Stimulated activated naive CD8-positive, alpha-beta T cell treated with anti-CD3 and anti-CD28 coated beads, Interleukin-15, Interleukin-2, amounts not matched to agents 100 U/mL and 50 U/mL, for 24 hours (primary cell): Measurements from ENCODE around the gene STXBP6.

ENCODE experiments used
- ATAC-seq: fragments of 150-1000 bp; cut with Tn5 transposase; one replicate; pipeline ENCODE4 v1.10.0; 2021
- DNase-seq: peaks from one replicate; pipeline ENCODE4 v3.0.0; 2021

Gene STXBP6

DNA sequence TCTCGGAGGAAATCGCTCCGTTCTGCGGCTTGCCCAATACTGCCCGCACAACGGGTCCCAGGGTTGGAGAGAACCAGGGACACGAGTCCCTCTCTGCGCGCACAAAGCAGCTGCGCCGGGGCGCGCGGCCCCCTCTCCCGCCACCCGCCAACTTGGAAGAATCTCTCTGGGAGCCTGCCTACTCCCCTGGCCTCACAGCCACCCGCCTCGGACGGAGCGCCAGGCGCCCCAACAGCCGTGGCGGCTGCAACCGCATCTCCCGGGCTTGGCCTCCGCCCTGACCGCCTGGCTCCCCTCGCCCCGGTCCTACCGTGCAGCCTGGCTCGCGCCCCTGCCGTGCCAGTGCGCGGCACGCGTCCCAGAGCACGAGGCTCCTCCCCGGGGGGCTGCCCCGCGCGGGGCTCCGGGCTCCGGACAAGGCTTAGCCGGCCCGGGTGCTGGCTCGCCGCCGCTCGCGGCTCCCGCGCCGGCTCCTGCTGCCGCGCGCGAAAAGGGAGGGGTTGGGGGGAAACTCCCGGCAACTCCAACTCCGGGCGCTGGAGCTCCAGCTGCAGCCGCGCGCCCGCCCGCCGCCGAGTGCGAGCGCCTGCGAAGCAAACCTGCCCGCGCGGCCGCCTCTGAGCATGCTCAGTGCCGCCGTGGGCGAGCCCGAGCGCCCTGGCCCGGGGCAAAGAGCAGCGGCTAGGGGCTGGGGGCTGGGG is at the start of gene STXBP6:
Gene STXBP6 (minus strand): TSS at position 580 of the 701 bp plus-strand sequence. CDS start 75,329 bp downstream, outside the sequence.
- DNase-seq = peak; percentile 33
- peak; percentile 22 for ATAC-seq

DNA sequence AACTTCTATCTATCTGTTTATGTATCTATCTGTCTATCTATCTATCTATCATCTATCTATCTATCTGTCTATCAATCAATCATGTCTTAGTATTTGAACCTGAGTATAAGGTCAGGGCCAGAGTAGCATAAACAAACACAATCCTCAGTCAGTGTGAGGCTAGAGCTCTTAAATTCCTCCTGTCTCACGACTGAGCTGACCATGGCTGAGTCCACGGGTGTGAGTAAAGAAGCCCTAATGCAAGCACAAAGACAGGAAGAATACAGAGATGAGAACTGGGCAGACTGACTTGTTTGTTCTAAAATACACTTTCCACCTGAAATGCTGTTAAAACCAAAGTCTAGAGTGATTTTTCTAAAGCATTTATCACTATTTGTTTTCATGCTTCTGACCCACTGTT is 47.2 kb upstream of the STXBP6 start:
- no peak for DNase-seq
- ATAC-seq = no peak

- ATAC-seq = no peak
- no peak for DNase-seq
These were observed 45.9 kb upstream of the STXBP6 start for GRCh38 chr14:25095736-25096437.

- no peak for ATAC-seq
- DNase-seq = no peak
These were observed 44.4 kb upstream of the STXBP6 start for GRCh38 chr14:25094171-25094907.

DNA sequence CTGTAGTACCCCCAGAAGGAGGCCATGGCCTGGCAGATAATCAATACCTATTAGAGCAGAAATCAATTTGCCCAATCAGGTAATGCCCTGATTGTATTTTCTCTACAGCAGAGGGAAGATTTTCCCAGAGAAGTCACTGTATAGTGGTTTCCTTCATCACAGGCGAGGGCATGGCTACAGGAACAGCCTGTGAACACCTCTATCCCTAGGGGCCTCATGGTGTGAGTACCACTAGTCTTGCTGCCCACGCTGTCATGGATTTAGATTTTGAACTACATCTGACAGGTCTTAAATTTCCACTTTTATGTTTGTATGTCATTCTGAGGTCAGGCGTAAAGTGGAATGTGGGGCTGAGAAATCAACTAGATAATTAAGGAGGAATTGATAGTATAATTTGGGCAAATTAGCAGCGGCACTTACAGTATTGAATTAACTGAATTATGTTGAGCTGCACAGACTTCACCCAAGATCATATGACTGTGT is 42.4 kb upstream of the STXBP6 start:
- DNase-seq (no peak), ATAC-seq (no peak)

- ATAC-seq = no peak
These were observed 40.9 kb upstream of the STXBP6 start for GRCh38 chr14:25090716-25091454.

GRCh38 chr14:25090256-25090655 is 40.3 kb upstream of the STXBP6 start:
- ATAC-seq (no peak), DNase-seq (no peak)

More at GRCh38 chr14:25090716-25091454, 40.9 kb upstream of the STXBP6 start:
- no peak for DNase-seq

- ATAC-seq (no peak), DNase-seq (no peak)
These were observed 39.5 kb upstream of the STXBP6 start for GRCh38 chr14:25089496-25089895.

GRCh38 chr14:25086821-25087396 is 37.0 kb upstream of the STXBP6 start:
- DNase-seq (no peak), ATAC-seq (no peak)

DNA sequence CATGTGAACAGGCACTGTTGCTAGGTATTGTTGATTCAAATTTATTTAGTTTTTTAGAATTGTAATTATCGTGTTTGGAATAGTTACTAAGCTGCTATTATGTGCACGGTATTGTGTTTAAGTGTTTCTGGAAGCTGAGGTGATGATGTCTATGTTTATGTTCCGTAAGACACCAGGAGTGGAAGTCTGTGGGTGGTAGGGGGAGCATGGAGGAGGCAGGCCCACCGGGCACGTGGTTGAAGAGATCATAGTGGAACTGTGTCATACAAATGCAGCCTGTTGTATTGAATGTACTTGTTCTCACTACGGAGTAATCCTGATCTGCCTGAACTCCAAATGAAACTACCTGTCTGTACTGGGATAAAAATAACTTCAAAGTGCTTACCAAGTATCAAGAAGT is 36.1 kb upstream of the STXBP6 start:
- DNase-seq (no peak), ATAC-seq (no peak)

DNA sequence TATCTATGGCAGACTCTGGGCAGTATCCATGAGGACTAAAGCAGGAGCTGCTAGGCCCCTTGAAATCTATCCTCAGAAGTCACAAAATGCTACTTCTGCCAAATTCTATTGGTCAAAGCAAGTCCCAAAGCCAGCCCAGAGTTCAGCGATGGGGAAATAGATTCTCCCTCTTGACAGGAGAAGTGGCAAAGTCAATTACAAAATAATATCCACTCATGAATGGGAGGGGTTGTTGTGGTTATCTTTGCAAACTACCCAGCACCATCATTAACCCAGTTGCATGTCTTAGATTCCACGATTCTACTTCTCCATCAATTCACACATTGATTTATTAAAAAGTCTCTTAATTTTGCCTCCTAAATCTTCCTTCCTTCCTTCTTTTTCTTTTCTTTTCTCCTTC is 30.7 kb upstream of the STXBP6 start:
- DNase-seq (no peak), ATAC-seq (no peak)

GRCh38 chr14:25079311-25079710 is 29.4 kb upstream of the STXBP6 start:
- ATAC-seq = no peak
- no peak for DNase-seq

DNA sequence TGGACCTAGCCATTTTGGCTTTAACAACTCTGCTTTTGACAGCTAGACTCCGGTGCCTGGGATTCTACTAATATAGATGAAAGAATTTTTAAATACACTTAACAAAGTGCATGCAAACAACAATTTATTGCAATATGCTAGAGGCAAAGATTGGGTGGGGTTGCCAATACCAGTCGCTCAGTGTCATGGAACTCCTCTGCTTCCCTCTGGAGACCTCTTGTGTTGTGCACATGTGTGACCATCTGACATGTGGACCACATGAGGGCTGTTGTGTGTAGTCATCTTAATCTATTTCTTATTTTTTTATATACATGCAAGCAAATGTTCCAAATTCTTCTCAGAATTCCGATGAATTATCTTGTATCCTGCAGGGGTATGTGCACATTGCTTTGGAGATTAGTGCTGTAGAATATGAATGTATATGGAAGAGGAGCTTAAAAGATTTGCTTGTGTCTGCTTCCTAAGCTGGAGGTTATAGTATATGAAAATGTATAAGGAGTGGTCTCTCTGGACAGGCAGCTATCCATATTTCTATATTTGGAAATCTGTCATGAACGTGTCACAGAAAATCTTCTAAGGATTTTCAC is 24.2 kb upstream of the STXBP6 start:
- no peak for DNase-seq
- ATAC-seq = no peak

DNA sequence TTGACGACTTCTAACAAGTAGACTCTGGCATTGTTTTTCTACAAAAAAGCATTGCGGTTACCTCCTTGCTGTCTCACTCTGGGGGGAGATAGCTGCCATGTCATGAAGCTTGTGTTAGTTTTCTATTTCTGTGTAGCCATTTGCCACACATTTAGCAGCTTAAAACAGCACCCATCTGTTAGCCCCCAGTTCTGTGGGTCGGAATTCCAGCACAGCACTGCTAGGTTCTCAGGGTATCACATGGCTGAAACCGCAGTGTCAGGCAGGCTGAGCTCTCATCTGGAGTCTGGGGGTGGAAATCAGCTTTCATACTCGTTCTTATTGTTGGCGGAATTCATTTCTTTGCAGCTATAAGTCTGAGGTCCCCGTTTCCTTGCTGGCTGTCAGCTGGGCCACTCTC is 19.9 kb upstream of the STXBP6 start:
- DNase-seq = no peak
- ATAC-seq = no peak

DNA sequence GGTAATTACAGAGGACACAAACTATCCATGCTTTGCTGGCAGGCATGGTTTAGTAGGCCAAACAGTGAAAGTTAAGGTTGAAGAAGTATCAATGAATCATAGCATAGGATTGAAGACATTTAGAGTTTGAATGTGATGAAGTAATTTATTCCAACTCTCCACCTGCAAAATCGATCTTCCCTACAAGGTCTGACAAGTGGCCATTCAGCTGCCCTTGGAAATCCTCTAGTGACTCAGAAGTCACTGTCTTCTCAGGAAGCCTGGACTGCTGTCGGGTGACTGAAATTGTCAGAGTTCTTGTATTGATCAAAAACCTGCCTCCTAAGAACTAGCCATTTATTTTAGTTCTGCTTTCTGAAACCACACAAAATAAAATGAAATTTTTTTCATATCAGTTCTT is 17.7 kb upstream of the STXBP6 start:
- no peak for DNase-seq

DNA sequence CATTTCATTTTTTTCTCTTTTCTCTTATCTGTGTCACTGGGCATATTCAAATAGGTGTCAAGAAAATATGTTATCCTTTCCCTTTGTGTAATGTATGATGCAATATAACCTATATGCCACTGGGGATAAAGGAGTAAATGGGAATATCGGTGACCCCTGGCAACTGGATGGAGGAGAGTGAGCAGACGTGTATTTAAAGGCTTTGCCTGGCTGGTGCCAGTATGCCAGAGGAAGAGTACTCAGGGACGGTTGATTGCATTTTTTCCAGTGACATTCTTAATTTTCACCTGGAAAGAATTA is 12.0 kb upstream of the STXBP6 start:
- ATAC-seq = no peak

More for the DNA sequence above, 17.7 kb upstream of the STXBP6 start:
- no peak for ATAC-seq

DNA sequence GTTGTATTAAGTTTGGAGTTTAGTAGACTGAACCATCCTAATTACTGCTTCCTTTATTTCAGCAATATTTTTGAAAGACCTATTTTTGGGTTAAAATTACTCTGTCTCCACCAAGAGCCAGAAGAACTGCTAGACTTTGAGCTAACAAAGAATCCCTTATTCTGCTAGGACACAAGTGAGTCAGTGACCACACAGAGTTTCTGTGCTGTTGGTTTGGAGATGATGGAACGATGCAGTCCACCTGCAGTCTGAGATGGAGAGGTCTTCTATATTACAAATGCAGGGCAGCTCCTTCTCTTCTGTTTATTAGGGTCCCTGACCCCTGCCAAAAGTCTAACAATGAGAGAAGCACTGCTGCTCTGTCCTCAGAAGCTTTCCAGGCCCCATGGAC is 6.7 kb upstream of the STXBP6 start:
- no peak for ATAC-seq
- no peak for DNase-seq

More for the DNA sequence above, 12.0 kb upstream of the STXBP6 start:
- no peak for DNase-seq

- DNase-seq (no peak), ATAC-seq (no peak)
These were observed 6.2 kb upstream of the STXBP6 start for GRCh38 chr14:25055992-25056687.

DNA sequence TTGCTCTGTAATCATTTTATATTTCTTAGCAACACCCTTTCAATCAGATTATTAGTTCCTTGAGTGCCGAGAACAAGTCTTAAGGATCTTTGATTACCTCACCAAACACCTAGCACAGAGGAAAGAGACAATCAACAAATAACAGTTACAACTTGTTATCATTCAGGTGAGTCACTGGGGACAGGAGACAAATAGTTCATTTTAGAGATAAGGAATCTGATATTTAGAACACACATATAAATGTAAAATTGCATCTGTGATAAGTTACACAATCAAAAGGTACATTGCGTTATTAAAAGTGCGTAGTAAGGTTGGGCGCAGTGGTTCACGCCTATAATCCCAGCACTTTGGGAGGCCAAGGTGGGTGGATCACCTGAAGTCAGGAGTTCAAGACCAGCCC is 5.1 kb upstream of the STXBP6 start:
- ATAC-seq = no peak
- DNase-seq = no peak

DNA sequence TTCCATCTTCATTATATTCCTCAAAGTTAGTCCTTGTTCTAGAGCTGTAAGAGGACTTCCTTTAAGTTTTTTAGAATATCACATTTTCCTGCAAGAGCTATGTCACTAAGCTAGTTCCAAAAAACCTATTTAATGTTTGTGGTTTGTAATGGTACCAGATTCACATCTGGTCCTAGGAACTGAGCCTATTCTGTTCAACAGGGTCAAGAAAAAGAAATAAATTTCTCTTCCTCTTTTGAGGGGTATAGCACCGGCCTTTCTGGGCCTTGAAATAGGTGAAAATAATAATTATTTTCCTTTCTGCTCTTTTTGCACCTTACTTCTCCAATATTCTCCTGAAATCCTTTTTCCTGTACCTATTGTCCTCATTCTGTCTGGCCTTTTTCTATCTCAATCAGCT is 3.6 kb upstream of the STXBP6 start:
- ATAC-seq = no peak
- no peak for DNase-seq

GRCh38 chr14:25052921-25053320 is 3.0 kb upstream of the STXBP6 start:
- DNase-seq = no peak
- ATAC-seq = no peak
